DMS153 treated with DMSO at 0.1 percent for 48 hours (cell line): ENCODE results near the gene SND1.

Experiments used
- DNase-seq: peaks from one replicate; lab custom pipeline; 2025; ENCODE audit not compliant: unreplicated experiment; lab: John Stamatoyannopoulos, UW

Gene SND1

GRCh38 chr7:128123291-128124037 is 471.5 kb downstream of the SND1 start:
- no peak for DNase-seq

- DNase-seq: no peak
Observed at GRCh38 chr7:128124786-128125185, 472.8 kb downstream of the SND1 start.

DNA sequence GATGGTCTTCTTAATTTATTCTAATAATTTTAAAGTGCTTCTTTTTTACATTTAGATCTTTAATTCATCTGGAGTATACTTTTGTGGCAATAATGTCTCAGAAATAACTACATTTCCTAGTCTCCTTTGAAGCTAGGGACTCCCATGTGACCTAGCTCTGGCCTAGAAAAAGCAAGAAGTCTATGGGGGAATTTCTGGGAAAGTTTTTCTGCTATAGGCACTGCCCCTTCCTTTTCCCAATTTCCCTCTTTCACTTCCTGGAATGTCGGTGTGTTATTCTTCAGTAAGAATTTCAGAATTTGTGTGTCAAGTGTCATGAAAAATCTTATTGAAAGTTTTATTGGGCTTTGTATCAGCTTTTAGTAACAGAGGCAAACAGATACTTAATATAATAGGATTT is 473.8 kb downstream of the SND1 start:
- no peak for DNase-seq

GRCh38 chr7:128128401-128128800 is 476.4 kb downstream of the SND1 start:
- no peak for DNase-seq

GRCh38 chr7:128129224-128129864 is 477.4 kb downstream of the SND1 start:
- DNase-seq: no peak

DNA sequence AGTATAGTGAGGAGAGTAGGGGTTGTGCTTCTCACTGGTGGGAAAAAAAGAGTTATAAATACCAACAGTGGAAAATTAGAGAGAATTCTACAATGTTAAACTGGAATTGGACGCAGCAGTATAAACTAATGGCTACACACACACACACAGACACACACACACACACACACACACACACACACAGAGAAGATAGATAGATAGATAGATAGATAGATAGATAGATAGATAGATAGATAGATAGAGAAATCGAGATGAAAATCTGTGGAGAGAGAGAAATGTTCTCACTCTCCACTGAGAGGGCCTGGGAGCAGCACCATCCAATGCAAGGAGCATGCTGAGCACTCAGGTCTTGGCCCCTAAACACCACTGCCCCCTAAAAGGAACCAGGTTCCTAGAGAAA is 479.1 kb downstream of the SND1 start:
- DNase-seq: no peak

DNA sequence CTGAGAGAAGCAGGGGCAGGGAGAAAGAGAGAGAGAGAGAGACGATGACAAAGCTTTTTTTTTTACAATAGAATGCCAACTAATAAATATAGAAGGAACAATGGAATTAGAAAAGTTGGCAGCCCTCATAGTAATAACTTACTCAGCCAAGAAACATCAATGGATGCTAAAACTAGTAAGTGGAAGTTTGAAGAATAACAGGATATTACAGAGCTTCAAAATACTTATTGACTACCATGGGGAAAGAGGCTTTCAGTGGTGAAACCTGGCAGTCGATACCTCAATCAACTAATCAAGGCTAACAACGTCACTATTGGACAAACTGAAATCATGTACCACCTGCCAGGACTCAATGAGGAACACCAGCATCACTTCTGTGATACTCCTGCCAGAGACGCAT is 479.7 kb downstream of the SND1 start:
- DNase-seq: no peak

- no peak for DNase-seq
Observed at GRCh38 chr7:128132426-128133069, 480.6 kb downstream of the SND1 start.

- DNase-seq: no peak
Observed at GRCh38 chr7:128135159-128135514, 483.1 kb downstream of the SND1 start.

GRCh38 chr7:128135515-128136214 is 483.7 kb downstream of the SND1 start:
- no peak for DNase-seq

GRCh38 chr7:128136215-128136597 is 484.2 kb downstream of the SND1 start:
- DNase-seq: no peak

GRCh38 chr7:128137181-128137580 is 485.2 kb downstream of the SND1 start:
- DNase-seq: no peak

DNA sequence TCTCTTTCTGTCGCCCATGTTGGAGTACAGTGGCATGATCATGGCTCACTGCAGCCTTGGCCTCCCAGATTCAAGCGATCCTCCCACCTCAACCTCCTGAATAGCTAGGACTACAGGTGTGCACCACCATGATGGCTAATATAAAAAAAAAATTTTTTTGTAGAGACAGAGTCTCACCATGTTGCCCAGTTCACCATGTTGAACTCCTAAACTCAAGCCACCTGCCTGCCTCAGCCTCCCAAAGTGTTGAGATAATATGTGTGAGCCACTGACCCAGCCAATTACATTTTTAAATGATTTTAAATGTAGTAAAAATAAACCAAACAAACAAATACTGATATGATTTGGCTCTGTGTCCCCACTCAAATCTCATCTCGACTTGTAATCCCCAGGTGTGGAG is 487.4 kb downstream of the SND1 start:
- DNase-seq: no peak

- no peak for DNase-seq
Observed at GRCh38 chr7:128141683-128142195, 489.7 kb downstream of the SND1 start.
